Kasumi-1 (cell line): ENCODE measurements around the gene LOXL1.
A peak's percentile ranks its signal among the peaks of the same experiment; 100 is the strongest.

Experiments used
- DNase-seq, 2 experiments: peaks; one replicate each; lab custom pipeline; 2025; lab: John Stamatoyannopoulos, UW

LOXL1 gene

DNA sequence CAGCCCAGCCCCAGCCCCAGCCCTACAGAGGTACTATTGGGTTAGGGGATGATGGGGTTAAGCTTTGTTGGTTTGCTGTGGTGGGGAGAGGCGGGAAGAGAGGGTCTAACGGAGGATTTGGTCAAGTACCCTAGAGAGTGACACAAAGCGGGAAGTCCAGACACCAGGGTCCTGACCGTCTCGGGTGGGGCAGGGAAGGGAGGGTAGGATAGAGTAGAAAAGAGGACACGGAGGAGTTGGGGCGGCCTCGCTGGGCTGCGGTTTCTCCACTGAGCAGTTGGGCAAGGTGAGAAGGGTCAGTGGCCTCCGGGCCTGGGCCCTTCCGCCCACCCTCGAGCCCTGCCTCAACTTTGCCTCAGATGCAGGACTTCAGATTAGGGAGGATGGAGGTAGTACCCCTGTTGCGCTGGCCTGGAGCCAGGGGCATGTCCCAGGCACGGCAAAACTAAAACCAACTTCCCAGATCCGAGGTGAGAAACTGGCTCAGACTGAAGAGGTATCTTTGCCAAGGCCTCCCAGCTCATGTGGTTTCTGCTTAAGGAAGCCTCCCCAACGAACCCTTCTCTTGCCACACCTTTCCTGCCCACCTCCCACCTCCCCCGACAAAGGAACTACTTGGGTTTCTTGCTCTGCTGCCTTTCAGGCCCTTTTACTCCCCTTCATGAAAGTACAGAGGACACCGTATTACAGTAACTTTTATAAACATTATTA, 68.8 kb downstream of the LOXL1 start:
- DNase-seq = peak; percentile 38 to 50

DNA sequence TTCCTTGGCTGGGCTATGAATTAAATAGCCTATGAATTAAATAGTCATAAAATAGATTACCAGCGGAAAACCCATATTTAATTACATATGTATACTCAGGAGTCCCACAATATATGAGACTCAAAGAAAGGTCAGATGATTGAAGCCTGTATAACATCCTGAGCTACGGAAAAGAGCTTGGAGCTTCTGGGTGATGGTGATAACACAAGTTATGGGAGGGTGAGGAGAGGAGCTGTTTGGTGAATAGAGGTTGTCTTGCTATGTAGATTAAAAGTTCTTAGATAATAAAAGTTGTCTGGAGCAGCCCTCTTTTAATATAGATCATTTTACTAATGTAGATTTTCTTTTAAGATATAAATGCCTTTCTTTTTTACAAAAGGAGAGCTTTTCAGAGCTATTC, 70.0 kb downstream of the LOXL1 start:
- no peak for DNase-seq

DNA sequence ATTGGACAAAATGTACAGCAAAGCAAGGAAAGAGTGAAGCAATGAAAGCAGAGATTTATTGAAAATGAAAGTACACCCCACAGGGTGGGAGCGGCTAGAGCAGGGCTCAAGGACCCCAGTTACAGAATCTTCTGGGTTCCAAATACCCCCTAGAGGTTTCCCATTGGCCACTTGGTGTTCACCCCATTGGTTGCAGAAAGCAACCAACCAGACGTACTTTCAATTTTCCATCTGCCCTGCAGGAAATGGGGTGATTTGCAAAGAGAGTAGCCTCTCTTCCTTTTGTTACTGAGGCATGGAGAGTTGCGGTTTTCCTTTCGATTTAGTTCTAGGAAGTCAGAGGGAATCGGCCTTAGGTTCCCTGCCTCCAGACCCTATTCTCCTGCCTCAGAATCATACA, 70.7 kb downstream of the LOXL1 start:
- DNase-seq = peak; percentile 83 to 86

DNA sequence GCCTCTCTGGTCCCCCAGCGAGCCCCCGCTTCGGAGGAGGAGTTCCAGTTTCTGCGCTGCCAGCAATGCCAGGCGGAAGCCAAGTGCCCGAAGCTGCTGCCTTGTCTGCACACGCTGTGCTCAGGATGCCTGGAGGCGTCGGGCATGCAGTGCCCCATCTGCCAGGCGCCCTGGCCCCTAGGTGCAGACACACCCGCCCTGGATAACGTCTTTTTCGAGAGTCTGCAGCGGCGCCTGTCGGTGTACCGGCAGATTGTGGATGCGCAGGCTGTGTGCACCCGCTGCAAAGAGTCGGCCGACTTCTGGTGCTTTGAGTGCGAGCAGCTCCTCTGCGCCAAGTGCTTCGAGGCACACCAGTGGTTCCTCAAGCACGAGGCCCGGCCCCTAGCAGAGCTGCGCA, 71.7 kb downstream of the LOXL1 start:
- no peak for DNase-seq
